GM18520 (cell line): ENCODE measurements around the gene NPEPPS.
"Not testable (repeated sequence)": the region's sequence is repeated elsewhere in the genome, so short reads cannot be mapped to it uniquely, and the experiment has no call there.

Experiments
- ATAC-seq: cut with Tn5 transposase; IDR thresholded peaks from one replicate; pipeline ENCODE4 v1.9.1; 2021; ENCODE audit not compliant: unreplicated experiment

The NPEPPS gene, protein sequence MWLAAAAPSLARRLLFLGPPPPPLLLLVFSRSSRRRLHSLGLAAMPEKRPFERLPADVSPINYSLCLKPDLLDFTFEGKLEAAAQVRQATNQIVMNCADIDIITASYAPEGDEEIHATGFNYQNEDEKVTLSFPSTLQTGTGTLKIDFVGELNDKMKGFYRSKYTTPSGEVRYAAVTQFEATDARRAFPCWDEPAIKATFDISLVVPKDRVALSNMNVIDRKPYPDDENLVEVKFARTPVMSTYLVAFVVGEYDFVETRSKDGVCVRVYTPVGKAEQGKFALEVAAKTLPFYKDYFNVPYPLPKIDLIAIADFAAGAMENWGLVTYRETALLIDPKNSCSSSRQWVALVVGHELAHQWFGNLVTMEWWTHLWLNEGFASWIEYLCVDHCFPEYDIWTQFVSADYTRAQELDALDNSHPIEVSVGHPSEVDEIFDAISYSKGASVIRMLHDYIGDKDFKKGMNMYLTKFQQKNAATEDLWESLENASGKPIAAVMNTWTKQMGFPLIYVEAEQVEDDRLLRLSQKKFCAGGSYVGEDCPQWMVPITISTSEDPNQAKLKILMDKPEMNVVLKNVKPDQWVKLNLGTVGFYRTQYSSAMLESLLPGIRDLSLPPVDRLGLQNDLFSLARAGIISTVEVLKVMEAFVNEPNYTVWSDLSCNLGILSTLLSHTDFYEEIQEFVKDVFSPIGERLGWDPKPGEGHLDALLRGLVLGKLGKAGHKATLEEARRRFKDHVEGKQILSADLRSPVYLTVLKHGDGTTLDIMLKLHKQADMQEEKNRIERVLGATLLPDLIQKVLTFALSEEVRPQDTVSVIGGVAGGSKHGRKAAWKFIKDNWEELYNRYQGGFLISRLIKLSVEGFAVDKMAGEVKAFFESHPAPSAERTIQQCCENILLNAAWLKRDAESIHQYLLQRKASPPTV

DNA sequence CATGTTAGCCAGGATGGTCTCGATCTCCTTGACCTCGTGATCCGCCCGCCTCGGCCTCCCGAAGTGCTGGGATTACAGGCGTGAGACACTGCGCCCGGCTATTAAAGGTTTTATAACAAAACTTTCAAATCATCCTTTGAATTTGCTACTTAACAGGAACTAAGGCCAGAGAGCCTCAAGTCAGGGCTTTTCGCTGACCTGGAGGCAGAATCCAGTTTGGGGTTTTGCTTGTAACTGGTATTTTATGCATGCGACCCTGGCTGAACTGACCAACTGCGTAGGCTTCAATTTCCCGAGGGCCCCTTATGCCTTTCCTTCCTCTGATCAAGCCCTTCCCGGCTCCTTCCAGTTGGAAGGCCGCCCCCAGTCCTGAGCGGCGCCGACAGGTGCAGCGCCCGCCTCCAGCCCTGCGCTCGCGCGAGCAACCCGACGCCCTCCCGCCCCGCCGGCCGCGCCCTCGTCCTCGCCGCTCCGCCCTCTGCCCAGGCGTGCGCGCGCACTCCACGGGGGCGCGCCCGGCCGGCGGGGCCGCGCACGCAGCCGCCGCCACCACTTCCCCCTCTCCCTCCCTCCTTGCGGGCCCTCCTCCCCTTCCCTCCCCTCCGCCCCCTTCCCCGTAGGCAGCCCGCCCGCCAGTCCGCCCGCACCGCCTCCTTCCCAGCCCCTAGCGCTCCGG is at the start of gene NPEPPS:
Gene NPEPPS (plus strand): TSS at position 552 of the 676 bp plus-strand sequence. CDS start 193 bp downstream, outside the sequence.
- peak; percentile 75 for ATAC-seq

DNA sequence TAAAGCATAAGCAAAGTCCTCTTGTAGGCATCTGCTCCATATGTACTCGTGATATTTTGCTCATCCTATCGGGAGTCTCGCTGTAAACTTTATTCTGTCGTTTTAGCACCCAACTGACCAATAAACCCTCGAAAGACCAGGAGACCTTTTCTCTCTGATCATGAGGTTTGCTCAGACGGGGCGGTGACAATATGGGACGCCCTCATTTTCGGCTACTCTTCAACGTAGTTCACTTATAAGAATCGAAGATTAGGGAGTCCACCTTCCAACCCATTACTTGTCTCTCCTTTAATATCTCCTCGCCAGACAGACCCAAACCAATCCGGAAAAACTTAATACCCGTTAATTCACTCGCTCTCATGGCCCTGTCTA is 39.1 kb upstream of the NPEPPS start:
- not testable (repeated sequence) for ATAC-seq

DNA sequence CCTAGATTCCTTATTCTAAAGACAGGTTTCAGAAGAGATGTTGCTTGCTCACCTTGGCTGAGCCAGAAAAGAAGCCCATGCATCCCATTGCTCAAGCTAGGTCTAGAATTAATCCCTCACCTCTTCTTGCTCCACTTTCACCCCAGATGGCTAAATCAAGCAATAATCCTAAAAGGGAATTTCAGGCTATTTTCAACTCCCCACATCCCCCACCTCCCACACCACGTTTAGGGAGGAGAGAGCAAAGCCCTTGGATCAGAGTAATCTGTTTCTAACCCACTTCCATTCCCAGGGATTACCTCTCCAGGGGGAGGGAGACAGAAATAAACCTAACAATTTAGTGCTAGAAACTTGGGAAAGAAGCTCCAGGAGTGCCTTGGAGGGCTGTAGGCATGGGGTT is 31.8 kb upstream of the NPEPPS start:
- not testable (repeated sequence) for ATAC-seq

DNA sequence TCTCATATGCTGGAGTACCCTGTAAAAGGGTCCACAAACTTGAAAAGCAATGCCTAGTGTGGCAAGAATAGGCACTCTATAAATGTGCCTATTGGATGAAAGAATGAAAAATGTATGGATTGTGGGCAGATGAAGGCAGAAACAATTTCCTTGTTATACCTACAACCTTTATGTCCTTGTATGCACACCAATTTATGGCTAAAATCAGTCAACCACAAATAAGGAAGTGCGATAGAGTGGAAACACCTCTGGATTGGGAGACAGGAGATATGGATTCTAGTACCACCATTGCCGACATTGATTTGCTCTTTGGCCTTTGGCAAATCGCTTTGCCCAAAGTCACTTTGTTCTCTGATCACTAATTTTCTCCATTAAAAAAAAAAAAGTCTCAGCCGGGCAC is 31.4 kb upstream of the NPEPPS start:
- ATAC-seq: not testable (repeated sequence)

DNA sequence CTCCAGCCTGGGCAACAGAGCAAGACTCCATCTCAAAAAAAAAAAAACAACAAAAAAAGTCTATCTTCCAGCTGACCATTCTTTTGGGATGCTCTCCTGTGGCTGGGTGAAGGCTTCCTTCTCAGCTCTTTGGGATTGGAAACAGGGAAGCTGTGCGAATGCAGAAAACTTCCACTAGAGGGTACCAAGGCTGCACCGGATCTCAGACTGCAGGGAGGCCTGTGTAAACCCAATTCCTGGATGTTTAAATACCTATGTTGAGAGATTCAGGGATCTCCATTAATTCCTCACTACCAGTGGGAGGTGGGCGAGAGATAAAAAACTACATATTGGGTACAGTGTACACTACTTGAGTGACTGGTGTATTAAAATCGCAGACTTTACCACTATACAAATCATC is 30.3 kb upstream of the NPEPPS start:
- not testable (repeated sequence) for ATAC-seq

DNA sequence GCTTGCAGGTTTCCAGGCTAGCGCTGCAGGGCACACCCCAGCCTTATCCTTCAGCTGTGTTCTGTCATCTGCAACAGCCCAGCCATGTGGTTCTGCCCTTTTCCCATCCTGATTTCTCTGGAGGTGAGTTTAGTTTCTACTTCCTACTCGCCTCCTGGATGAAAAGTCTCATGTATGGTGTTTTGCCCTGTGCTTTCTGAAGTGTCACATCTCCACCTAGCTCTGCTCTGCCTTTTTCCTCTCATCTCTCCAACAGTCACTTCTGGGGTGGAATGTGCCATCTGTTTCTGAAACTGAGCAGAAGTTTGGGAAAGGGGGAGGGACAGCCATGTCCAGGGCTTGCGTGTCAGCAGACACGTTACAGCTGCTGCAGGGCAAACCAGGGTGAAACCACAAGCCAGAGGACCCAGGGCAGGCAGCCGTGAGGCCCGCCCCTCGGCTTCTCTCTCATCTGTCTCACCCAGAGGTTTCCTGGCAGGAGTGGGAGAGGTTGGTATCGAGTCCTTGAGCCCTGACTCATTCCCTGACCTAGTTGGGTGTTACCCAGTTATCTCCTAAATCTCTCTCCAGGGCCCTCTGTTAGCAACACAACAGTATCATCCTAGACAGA is 28.7 kb upstream of the NPEPPS start:
- ATAC-seq: not testable (repeated sequence)

DNA sequence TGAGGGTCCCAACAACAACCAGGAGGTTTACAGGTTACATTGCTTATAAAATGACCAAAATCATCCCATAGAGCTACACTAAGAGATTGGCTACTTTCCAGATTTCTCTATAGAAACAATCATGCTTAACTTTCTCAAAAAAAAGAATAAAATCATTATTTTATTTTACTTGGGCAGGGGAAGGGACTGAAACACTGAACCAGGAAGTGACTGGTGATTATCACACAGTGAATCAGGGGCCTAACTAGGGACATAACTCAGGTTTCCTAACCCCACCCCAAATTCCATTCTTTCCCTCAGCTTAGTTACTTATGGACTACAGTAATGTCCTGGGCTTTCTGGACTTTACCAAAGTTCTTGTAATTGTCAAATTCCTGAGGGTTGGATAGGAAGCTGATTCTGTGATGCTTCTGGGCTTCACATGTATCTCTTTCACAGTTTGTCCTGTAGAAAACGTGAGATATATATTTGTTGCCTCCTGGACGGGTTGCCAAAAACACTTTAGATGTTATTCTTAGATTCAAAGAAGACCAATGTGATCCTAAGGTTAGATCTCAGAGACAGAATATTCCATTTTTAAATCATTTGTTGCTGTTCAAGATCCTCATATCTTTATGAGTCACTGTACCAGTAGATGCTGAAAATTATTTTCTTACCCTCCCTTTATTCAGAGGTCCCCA is 28.0 kb upstream of the NPEPPS start:
- not testable (repeated sequence) for ATAC-seq

DNA sequence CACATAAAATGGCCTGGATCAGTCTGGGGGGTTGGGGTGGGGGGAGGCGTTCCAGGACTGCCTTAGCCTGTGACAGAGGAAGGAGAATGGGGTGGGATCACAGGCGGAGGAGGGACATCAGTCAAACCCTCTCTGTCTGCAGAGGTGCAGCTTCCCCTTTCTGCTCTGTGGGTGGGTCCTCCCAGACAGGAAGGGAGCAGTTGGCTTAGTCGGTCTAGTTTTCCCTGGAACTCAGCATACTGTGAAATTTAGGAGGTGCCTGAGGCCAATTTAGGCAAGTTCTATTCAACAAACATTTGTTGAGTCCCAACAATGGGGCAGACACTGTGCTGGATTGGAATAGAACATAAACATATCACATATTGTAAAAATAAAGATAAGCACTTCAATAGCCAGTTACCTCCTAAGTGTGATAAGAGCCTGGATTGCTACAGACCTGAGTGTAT is 19.2 kb upstream of the NPEPPS start:
- ATAC-seq: not testable (repeated sequence)

DNA sequence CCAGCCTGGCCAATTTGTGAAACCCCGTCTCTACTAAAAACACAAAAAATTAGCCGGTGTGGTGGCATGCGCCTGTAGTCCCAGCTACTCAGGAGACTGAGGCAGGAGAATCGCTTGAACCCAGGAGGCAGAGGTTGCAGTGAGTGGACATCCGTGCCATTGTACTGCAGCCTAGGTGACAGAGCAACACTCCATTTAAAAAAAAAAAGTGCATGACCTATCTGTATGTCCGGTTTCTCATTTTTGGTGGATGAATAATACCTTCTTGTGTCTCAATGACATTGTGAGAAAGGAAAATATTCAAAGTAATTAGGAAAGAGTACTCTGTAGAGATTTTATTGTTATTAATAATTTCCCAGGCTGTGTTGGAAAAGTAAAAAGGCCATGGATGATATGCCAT is 17.6 kb upstream of the NPEPPS start:
- ATAC-seq: not testable (repeated sequence)

DNA sequence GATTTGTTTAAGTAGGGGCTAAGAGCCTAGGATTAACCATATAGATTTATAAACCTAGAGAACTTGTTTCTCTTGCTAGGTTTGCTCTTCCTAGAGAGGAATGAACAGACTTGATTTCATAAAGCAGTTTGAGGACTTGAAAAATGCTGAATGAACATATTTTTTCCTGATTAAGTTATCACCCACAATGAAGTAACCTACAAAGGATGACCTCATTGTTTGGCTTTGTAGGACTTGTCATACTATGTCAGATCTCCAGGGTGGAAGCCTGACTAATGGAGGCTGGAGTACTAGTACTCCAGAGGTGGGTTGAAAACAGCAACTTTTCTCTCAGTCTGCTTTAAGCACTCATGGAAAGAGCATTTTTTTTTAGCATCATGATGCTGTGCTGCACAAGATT is 12.0 kb upstream of the NPEPPS start:
- ATAC-seq: not testable (repeated sequence)

DNA sequence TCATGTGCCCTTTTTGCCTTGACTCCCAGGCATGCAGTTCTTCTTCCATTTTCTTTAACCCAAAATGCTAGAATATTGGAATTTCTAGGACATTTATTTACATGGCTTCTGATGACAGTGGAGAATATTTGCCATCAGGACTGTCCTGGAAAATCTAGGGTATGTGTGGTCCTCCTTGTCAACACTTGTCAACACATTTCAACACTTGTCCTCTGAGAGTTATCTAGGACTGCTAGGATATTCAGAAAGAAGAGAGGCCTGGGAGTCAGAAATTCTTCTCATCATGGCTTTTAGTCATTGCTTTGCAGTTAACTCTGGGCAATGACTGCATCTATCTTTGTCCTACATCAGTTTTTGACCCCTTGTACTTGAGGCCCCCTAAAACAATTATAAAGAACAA is 11.5 kb upstream of the NPEPPS start:
- ATAC-seq: not testable (repeated sequence)

DNA sequence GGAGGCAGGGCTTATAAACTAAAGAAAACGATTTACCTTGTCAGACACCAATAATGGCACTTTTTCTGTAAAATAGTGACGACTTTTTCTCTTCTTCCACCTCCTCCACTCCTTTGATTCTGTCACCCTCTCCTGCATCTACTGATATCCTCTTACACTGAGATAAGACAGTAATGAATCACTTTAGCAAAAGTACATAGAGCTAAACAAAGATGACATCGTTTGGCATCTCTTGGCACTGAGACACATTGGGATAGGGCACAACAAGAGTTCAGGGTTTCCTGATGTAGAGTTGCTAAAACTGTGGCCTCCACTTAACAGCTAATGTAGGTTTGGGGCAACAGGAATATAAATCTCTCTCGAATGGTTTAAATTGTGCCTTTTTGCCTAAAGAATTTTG is 10.6 kb upstream of the NPEPPS start:
- not testable (repeated sequence) for ATAC-seq

DNA sequence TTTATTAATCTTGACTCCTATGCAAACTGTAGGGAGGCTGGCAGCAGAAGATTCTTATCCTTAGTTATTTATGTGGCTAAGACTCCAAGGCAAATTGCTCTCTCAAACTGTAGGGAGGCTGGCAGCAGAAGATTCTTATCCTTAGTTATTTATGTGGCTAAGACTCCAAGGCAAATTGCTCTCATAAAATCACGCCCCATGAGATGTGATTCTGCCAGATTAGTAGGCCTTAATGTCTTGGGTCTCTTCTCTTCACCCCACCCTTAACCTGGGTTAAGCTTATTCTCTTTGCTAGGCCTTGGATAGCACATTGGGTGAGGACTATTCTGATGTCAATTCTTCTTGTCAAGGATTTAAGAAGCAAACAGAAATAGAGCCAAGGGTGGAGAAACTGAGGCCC is 9.5 kb upstream of the NPEPPS start:
- not testable (repeated sequence) for ATAC-seq

DNA sequence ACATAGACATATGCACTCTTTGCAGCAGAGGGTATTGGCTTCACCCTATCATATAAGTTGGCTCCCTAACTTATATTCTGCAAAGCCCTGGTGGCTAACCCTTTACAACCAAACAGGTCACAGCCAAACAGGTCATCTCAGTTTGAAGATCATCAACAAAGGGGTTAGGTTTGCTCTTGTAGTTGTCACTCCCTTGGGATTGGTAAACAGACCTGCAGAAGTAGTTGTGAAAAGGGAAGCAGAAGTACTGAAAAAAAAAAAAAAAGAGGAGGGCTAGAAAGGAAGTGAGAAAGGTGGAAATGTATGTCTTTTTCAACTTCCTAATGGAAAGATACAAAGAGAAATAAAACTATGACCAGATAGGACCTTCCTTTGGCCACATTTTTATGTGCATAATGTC is 8.6 kb upstream of the NPEPPS start:
- not testable (repeated sequence) for ATAC-seq

DNA sequence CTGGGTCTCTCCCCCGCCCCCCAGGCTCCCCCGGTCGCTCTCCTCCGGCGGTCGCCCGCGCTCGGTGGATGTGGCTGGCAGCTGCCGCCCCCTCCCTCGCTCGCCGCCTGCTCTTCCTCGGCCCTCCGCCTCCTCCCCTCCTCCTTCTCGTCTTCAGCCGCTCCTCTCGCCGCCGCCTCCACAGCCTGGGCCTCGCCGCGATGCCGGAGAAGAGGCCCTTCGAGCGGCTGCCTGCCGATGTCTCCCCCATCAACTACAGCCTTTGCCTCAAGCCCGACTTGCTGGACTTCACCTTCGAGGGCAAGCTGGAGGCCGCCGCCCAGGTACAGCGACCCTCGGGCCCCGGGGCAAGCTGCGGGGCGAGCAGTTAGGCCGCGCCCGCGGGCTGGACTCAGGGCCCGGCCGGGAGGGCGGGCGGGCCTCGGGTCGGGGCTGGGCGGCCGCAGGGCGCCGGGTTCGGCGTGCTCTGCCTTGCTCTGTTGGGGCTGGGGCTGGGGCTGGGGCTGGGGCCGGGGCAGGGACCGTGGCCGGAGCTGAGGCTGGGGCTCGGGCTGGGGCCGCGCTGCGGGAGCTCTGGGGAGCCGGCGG is 419 bp downstream of the NPEPPS start:
- not testable (repeated sequence) for ATAC-seq

DNA sequence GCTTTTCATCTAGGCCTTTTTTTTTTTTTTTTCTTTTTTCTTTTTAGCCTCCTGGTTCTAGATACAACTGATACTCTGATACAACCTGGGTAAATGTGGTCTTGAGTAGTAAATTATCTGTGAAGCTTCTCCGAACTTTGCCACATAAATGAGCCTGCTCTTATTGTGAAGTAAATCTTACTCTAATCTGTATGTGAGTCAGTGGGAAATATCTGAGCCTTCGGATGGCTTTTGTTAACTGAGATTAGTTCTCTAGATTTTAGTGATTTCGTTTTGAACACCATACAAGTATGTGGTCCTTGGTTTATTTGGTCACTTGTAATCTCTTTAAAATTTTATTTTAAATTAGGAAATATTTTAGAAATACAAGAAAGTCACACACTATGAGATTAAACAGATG is 8.2 kb downstream of the NPEPPS start:
- ATAC-seq: not testable (repeated sequence)

DNA sequence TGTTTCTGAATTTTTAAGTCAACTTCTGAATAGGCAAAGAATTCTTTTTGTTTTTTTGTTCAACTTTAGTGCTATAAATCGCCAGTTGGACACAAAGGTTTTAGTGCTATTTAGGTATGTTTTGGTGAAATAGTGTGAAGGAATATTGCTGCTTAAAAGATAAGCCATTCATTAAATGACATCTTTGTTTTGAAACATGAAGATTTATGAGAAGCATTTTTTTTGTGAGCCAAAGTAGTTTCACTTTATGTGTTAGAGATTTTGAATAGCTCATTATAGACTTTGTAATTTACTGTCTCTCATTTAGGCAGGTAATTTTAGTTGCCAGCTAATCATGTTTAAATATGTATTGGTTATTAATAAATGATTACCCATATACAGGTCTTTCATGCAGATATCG is 10.8 kb downstream of the NPEPPS start:
- ATAC-seq: not testable (repeated sequence)

DNA sequence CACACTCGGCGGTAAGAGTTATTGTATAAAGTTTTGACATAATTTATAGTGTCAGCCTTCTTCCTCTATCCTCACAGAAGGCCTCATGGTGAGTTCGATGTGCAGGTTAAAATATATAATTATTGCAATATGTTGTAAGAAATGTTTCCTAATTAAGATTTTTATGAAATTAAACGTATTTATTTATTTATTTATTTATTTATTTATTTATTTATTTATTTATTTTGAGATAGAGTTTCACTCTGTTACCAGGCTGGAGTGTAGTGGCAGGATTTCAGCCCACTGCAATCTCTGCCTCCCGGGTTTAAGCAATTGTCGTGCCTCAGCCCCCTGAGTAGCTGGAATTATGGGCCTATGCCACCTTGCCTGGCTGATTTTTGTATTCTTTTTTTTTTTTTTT is 13.4 kb downstream of the NPEPPS start:
- ATAC-seq: not testable (repeated sequence)

DNA sequence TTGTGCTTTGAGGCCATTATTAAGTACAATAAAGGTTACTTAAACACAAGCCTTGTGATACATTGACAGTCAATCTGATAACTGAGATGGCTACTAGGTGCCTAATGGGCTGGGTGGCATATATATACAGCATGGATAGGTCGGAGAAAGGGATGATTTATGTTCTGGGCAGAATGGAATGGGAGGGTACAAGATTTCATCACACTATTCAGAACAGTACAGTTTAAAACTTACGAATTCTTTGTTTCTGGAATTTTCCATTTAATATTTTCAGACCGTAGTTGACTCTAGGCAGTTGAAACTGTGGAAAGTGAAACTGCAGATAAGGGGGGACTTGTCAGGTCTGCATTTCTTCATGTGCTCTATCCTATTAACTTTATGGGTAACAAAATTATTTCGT is 23.8 kb downstream of the NPEPPS start:
- not testable (repeated sequence) for ATAC-seq

DNA sequence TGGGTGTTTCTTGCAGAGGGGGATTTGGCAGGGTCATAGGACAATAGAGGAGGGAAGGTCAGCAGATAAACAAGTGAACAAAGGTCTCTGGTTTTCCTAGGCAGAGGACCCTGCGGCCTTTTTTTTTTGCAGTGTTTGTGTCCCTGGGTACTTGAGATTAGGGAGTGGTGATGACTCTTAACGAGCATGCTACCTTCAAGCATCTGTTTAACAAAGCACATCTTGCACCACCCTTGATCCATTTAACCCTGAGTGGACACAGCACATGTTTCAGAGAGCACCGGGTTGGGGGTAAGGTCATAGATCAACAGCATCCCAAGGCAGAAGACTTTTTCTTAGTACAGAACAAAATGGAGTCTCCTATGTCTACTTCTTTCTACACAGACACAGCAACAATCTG is 25.2 kb downstream of the NPEPPS start:
- not testable (repeated sequence) for ATAC-seq
